CD14-positive monocyte (primary cell): Measurements from ENCODE around the gene RAB10. TPM values are rescaled to one million over a fixed set of nuclear protein-coding genes. Genes with fewer than 3 reads are reported as not detected.

Source experiments
- DNase-seq, 3 donors: peaks; one replicate each; pipeline ENCODE4 v3.0.0-alpha.2; 2011 to 2022
- H2AFZ ChIP-seq: 2 replicates; pipeline ENCODE4 v1.6.0; 2012; ENCODE audit warnings: mild to moderate bottlenecking, low read depth, low read length, inconsistent platforms; ENCODE audit not compliant: insufficient read depth, poor library complexity, severe bottlenecking
- H3K27ac ChIP-seq, 2 donors: 1 replicate in 1 of 2; 2 replicates in 1 of 2; pipeline ENCODE4 v1.5.1; 2012 to 2013; ENCODE audit warnings: low read length in 2 of 2, control low read depth in 1 of 2, inconsistent platforms in 1 of 2, low read depth in 1 of 2, mild to moderate bottlenecking in 1 of 2
- H3K27me3 ChIP-seq, 2 donors: one replicate each; pipeline versions ENCODE4 v1.6.0 to v1.6.1; 2011 to 2013; ENCODE audit warnings: low read length in 2 of 2; ENCODE audit not compliant: control insufficient read depth in 2 of 2, insufficient read depth in 2 of 2
- H3K36me3 ChIP-seq, 2 donors: replicated peaks in 1 of 2; 1 replicate in 1 of 2; 2 replicates in 1 of 2; pipeline versions ENCODE4 v1.5.1 to v1.6.1; 2012 to 2013; ENCODE audit warnings: low read length in 2 of 2, control low read depth in 1 of 2, inconsistent platforms in 1 of 2, mild to moderate bottlenecking in 1 of 2; ENCODE audit not compliant: insufficient read depth in 2 of 2, control insufficient read depth in 1 of 2
- H3K4me1 ChIP-seq, 2 donors: 1 replicate in 1 of 2; 2 replicates in 1 of 2; pipeline versions ENCODE4 v1.5.1 to v1.6.1; 2012 to 2013; ENCODE audit warnings: low read length in 2 of 2, control low read depth in 1 of 2, inconsistent platforms in 1 of 2, mild to moderate bottlenecking in 1 of 2, moderate library complexity in 1 of 2; ENCODE audit not compliant: insufficient read depth in 2 of 2, control insufficient read depth in 1 of 2
- H3K4me2 ChIP-seq: replicated peaks from 2 replicates; pipeline ENCODE3; 2012; ENCODE audit warnings: low read length, moderate library complexity, mild to moderate bottlenecking; ENCODE audit not compliant: poor library complexity, severe bottlenecking; ENCODE audit errors: extremely low read depth
- H3K4me3 ChIP-seq, 3 experiments: fragments of 200-600 bp in 1 of 3; sonication (generic) in 1 of 3; replicated peaks in 1 of 3; 1 replicate in 2 of 3; 2 replicates in 1 of 3; pipeline ENCODE4 v1.5.1; 2011 to 2013; ENCODE audit warnings: low read length in 3 of 3, mild to moderate bottlenecking in 3 of 3, control low read depth in 2 of 3, low read depth in 2 of 3, inconsistent platforms in 1 of 3, moderate library complexity in 1 of 3
- H3K79me2 ChIP-seq: 2 replicates; pipeline ENCODE4 v1.6.0; 2012; ENCODE audit warnings: mild to moderate bottlenecking, control low read depth, inconsistent platforms, low read length, moderate library complexity; ENCODE audit not compliant: insufficient read depth
- H3K9ac ChIP-seq: 2 replicates; pipeline ENCODE4 v1.6.0; 2017; ENCODE audit warnings: low read length, mild to moderate bottlenecking; ENCODE audit not compliant: insufficient read depth, poor library complexity, severe bottlenecking
- H3K9me3 ChIP-seq, 2 donors: replicated peaks in 1 of 2; 1 replicate in 1 of 2; 2 replicates in 1 of 2; pipeline versions ENCODE4 v1.5.1 to v1.6.1; 2012 to 2013; ENCODE audit warnings: low read length in 2 of 2, control low read depth in 1 of 2; ENCODE audit not compliant: control insufficient read depth in 1 of 2, insufficient read depth in 1 of 2
- H4K20me1 ChIP-seq: 2 replicates; pipeline ENCODE4 v1.6.0; 2012; ENCODE audit warnings: mild to moderate bottlenecking, low read length, control low read depth, moderate library complexity; ENCODE audit not compliant: insufficient read depth
- H3K27ac Mint-ChIP-seq, 7 donors: one replicate each; pipeline ENCODE4 v1.8.0; 2020; ENCODE audit warnings: mild to moderate bottlenecking in 7 of 7, mixed read lengths in 7 of 7, moderate library complexity in 6 of 7, inconsistent platforms in 2 of 7
- H3K27me3 Mint-ChIP-seq, 3 donors: one replicate each; pipeline ENCODE4 v1.8.0; 2021 to 2022; ENCODE audit warnings: low read depth in 3 of 3, mild to moderate bottlenecking in 3 of 3, mixed read lengths in 3 of 3, moderate library complexity in 3 of 3, inconsistent platforms in 1 of 3
- H3K36me3 Mint-ChIP-seq, 2 donors: one replicate each; pipeline ENCODE4 v1.8.0; 2020; ENCODE audit warnings: mixed read lengths in 2 of 2, inconsistent platforms in 1 of 2, mild to moderate bottlenecking in 1 of 2
- H3K4me1 Mint-ChIP-seq: one replicate; pipeline ENCODE4 v1.8.0; 2020; ENCODE audit warnings: mild to moderate bottlenecking, mixed read lengths
- H3K4me3 Mint-ChIP-seq, 2 donors: one replicate each; pipeline ENCODE4 v1.8.0; 2020; ENCODE audit warnings: mild to moderate bottlenecking in 2 of 2, mixed read lengths in 2 of 2, moderate library complexity in 1 of 2
- H3K9me3 Mint-ChIP-seq, 7 donors: one replicate each; pipeline ENCODE4 v1.8.0; 2020 to 2022; ENCODE audit warnings: mixed read lengths in 7 of 7, mild to moderate bottlenecking in 6 of 7, moderate library complexity in 6 of 7, inconsistent platforms in 2 of 7
- CTCF ChIP-seq: fragments of 200-600 bp; IDR thresholded peaks from one replicate; pipeline ENCODE4 v1.8.0; 2022; ENCODE audit warnings: antibody characterized with exemption, mild to moderate bottlenecking
- WGBS: methylation state at CpG from one replicate; pipeline ENCODE4 v1.1.5; 2013; ENCODE audit warnings: missing lambda C conversion rate; ENCODE audit not compliant: insufficient coverage; 5-methylcytosine and 5-hydroxymethylcytosine counted together
- intact Hi-C, 2 donors: fragments of 100-400 bp; cut with micrococcal nuclease; formaldehyde crosslinking; loops; one replicate each; pipeline versions ENCODE4 v1.15.0 to v1.15.1; 2023
- polyA plus RNA-seq, 3 donors: library from polyadenylated mRNA; depleted of rRNA in 1 of 3; unstranded in 2 of 3; stranded (reverse) in 1 of 3; fragments of 300-500 nt in 2 of 3; fragments of >200 nt in 1 of 3; fragmentation: Illumina TruSeq in 2 of 3; gene quantifications; 1 replicate in 2 of 3; 2 replicates in 1 of 3; pipeline ENCODE4 v1.2.3, GENCODE V29; 2012 to 2021

The RAB10 gene
- polyA plus RNA-seq, 3 donors: 38.6 to 258 (median 202) TPM

- H3K27me3 Mint-ChIP-seq: no peaks in the 10 kb centered on the region
- 50% methylated on average over 5 of the region's 6 CpGs for WGBS
- H3K4me2 ChIP-seq: no peak overlapping the region
- H3K4me1 ChIP-seq: peaks cover 71 to 76% of the 10 kb centered on the region in 2 donors
- H3K4me3 ChIP-seq: peak overlapping the region in 1 of 3 experiments; percentile 3
- DNase-seq: peak in 2 of 3 donors; percentile 56 to 76
- no peaks in the 10 kb centered on the region for H3K27me3 ChIP-seq
- intact Hi-C loops: no loop called here
- no peak overlapping the region for H3K9ac ChIP-seq
- no peaks in the 10 kb centered on the region for H3K9me3 ChIP-seq
- peaks cover 69% of the 10 kb centered on the region for H3K4me1 Mint-ChIP-seq
- H3K36me3 Mint-ChIP-seq: peaks cover 0 to 3% of the 10 kb centered on the region in 2 donors
- H4K20me1 ChIP-seq: no peaks in the 10 kb centered on the region
- no peak overlapping the region for H3K4me3 Mint-ChIP-seq
- H3K36me3 ChIP-seq: no peaks in the 10 kb centered on the region
- H3K9me3 Mint-ChIP-seq: peaks cover 0 to 4% (median 0%) of the 10 kb centered on the region in 7 donors
- TF ChIP-seq CTCF: no peak
- peak overlapping the region in 5 of 7 donors; percentile 37 to 89 (median 83) for H3K27ac Mint-ChIP-seq
- H3K79me2 ChIP-seq: no peaks in the 10 kb centered on the region
- no peak overlapping the region for H2AFZ ChIP-seq
- peak overlapping the region in 1 of 2 donors; percentile 46 for H3K27ac ChIP-seq
Observed at GRCh38 chr2:26011609-26011989, 22.3 kb upstream of the RAB10 start.

- H3K27me3 Mint-ChIP-seq: no peaks in the 10 kb centered on the region
- peak overlapping the region in 1 of 2 donors; percentile 9 for H3K4me3 Mint-ChIP-seq
- no peaks in the 10 kb centered on the region for H4K20me1 ChIP-seq
- H3K27ac ChIP-seq: peak overlapping the region in 1 of 2 donors; percentile 46
- peak overlapping the region in 1 of 3 experiments; percentile 3 for H3K4me3 ChIP-seq
- intact Hi-C loops: loop anchor here in 1 of 2 donors (2.0 kb wide), 1 partner anchor 15 kb away; no protein-coding TSS in a partner anchor
- H3K4me1 Mint-ChIP-seq: peaks cover 69% of the 10 kb centered on the region
- H3K36me3 Mint-ChIP-seq: peaks cover 0 to 3% of the 10 kb centered on the region in 2 donors
- peak overlapping the region; percentile 27 for H3K4me2 ChIP-seq
- H3K9ac ChIP-seq: no peak overlapping the region
- H3K27ac Mint-ChIP-seq: peak overlapping the region in 6 of 7 donors; percentile 33 to 84 (median 50)
- H3K79me2 ChIP-seq: no peaks in the 10 kb centered on the region
- no peaks in the 10 kb centered on the region for H3K27me3 ChIP-seq
- no peaks in the 10 kb centered on the region for H3K9me3 ChIP-seq
- H3K9me3 Mint-ChIP-seq: peaks cover 0 to 4% (median 0%) of the 10 kb centered on the region in 7 donors
- peak; percentile 58 to 92 (median 79) for DNase-seq
- peaks cover 71 to 76% of the 10 kb centered on the region in 2 donors for H3K4me1 ChIP-seq
- no peak overlapping the region for H2AFZ ChIP-seq
- 67% methylated on average over 11 of the region's 14 CpGs for WGBS
- TF ChIP-seq CTCF: no peak
- no peaks in the 10 kb centered on the region for H3K36me3 ChIP-seq
Observed at GRCh38 chr2:26011990-26012856, 21.7 kb upstream of the RAB10 start.
